Stimulated activated CD4-positive, alpha-beta T cell treated with anti-CD3 and anti-CD28 coated beads, Interleukin-15, amount 100 ng/mL, for 24 hours (primary cell): ENCODE data around the gene SPDYA.
"Not testable (repeated sequence)": the region's sequence is repeated elsewhere in the genome, so short reads cannot be mapped to it uniquely, and the experiment has no call there.

Experiments used
- DNase-seq: peaks from one replicate; pipeline ENCODE4 v3.0.0-alpha.2; 2020

SPDYA gene

GRCh38 chr2:28810384-28811285 is at the start of gene SPDYA:
Gene SPDYA, plus strand, starts transcription at chr2:28810834. Its CDS starts 5,181 bp downstream, at chr2:28816015.
- peak; percentile 88 for DNase-seq

DNA sequence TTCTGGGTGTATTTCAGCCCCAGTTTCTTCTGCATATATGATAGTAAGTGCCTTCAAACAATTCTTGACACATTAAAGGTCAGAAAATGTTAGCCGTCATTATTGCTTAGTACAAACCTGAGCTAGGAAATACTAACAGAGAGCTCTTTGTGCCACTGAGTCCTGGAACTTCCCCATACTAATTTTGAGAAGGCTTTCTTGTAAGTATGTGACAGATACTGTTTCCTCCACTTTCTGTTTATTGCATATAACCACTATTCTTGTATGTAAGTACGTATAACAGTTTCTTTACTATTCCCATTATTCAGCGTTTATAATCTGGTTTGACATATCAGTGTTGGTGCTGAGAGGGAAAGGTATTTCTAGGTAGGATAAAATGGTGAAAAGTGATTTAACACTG is 49.2 kb upstream of the SPDYA start:
- no peak for DNase-seq

- no peak for DNase-seq
Measured at GRCh38 chr2:28764909-28765711, 45.5 kb upstream of the SPDYA start.

GRCh38 chr2:28766070-28766469 is 44.6 kb upstream of the SPDYA start:
- no peak for DNase-seq

DNA sequence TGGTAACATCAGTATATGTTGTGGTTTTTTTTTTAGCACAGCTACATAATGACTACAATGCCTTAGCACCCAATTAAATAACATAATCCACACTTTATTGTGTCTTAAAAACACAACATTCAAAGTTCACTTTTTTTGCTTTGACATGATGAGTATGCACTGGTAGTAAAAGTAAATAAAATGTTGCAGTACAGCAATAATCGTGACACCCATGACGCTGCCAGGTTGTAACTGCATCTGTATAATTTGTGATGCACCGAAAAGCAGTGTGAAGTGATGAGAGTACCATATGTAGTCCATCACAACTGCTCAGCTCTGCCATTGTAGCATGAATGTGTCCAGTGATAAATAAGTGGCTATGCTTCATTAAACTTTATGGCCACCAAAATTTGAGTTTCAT is 43.3 kb upstream of the SPDYA start:
- DNase-seq: no peak

DNA sequence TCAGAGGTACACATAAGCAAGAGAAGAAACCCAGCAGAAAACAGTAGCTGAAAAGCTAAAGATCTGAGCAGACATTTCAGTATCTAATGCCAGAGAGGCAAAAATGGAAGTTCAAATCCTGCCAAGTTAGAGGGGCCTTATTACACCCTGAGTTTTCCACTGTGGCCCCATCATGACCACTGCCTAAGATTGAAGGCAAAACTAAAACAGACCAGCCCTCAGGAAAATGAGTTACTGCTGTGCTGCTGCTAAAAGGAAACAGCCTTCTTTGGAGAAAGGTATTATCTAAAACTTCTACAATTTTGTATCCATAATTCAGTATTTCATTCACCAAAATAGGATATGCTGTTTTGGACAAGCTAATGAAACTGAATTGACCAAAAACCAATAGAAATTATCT is 42.2 kb upstream of the SPDYA start:
- DNase-seq: no peak

- no peak for DNase-seq
Measured at GRCh38 chr2:28768952-28769351, 41.7 kb upstream of the SPDYA start.

- no peak for DNase-seq
Measured at GRCh38 chr2:28772351-28772750, 38.3 kb upstream of the SPDYA start.

- DNase-seq: no peak
Measured at GRCh38 chr2:28776471-28776870, 34.2 kb upstream of the SPDYA start.

DNA sequence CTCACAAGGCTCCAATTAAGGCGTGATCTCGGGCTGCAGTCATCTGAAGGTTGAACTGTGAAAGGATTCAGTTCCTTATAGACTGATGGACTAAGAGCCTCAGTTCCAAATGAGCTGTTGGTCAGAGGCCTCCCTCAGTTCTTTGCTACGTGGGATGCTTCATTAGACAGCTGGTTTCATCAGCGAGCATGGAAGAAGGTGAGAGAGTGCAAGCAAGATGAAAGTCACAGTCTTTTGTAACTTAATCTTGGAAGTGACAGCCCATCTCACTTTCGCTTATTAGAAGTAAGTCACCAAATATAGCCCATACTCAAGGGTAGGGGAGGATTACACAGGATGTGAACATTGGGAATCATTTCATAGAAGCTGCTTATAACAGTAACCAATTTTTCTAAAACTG is 32.2 kb upstream of the SPDYA start:
- DNase-seq: no peak

GRCh38 chr2:28779001-28779400 is 31.6 kb upstream of the SPDYA start:
- no peak for DNase-seq

DNA sequence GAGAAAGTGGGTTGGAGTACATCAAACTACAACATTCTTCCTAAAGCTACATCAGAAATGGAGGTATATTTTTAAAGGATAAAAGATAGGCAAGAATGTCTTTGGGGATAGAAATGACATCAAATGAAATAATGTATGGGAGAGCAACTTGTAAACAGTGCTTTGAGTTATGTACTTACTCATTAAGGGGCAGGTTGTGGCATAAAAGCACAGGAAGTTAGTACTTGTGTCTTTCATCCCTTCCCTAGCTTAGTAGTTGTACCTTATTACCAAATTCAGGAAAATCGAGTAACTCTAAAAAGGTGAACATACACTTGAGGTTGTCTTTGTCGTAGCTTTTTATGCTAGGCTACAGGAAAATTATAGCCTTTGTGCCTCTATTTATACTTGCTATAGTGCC is 30.1 kb upstream of the SPDYA start:
- DNase-seq: no peak

DNA sequence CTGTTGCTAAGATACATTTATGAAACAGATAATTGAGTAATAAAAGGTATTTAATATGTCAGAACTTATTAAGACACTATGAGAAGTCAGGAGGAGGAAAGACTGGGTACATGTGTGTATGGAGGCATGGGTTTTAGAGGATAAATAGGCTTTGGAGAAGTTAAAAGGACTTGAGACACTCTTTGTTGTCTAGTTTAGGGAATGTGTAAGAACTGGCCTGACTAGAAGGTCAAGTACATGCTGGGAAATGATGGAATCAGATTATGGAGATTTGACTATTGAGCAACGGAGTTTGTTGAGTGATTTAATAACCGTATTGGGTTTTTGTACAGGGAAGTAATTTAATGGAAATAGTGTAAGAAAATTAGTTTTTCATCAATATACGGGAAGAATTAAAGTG is 28.2 kb upstream of the SPDYA start:
- no peak for DNase-seq

DNA sequence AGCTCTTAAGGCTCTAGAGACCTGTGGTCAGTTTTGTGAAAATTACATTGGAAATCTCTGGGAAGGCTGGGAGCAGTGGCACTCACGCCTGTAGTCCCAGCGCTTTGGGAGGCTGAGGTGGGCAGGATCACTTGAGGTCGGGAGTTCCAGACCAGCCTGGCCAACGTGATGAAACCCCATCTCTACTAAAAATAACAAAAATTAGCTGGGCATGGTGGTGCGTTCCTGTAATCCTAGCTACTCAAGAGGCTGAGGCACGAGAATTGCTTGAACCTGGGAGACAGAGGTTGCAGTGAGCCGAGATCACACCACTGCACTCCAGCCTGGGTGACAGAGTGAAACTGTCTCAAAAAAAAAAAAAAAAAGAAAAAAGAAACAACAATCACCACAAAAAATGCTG is 26.1 kb upstream of the SPDYA start:
- DNase-seq: not testable (repeated sequence)

GRCh38 chr2:28796620-28797019 is 14.0 kb upstream of the SPDYA start:
- no peak for DNase-seq

DNA sequence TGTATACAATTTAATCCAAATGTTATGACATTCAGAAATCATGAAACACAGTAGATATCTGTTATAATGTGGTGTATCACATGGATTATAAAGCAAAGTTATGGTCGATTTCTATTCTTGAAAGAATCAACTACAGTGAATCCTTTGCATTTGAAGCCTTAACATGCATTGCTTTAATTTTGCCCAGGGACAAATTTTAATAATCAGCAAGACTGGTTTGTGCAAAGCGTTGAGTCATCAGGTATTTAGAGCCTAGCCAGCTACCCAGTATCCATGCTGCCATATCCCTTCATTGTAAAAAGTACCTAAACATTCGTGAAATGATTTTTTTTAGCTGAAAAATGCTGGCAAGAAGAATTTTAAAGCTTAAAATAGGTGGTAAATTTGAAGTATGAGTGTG is 8.9 kb upstream of the SPDYA start:
- DNase-seq: no peak

- no peak for DNase-seq
Measured at GRCh38 chr2:28802975-28803429, 7.6 kb upstream of the SPDYA start.

- no peak for DNase-seq
Measured at GRCh38 chr2:28809927-28810326, 707 bp upstream of the SPDYA start.

- DNase-seq: no peak
Measured at GRCh38 chr2:28818053-28818452, 7.4 kb downstream of the SPDYA start.

DNA sequence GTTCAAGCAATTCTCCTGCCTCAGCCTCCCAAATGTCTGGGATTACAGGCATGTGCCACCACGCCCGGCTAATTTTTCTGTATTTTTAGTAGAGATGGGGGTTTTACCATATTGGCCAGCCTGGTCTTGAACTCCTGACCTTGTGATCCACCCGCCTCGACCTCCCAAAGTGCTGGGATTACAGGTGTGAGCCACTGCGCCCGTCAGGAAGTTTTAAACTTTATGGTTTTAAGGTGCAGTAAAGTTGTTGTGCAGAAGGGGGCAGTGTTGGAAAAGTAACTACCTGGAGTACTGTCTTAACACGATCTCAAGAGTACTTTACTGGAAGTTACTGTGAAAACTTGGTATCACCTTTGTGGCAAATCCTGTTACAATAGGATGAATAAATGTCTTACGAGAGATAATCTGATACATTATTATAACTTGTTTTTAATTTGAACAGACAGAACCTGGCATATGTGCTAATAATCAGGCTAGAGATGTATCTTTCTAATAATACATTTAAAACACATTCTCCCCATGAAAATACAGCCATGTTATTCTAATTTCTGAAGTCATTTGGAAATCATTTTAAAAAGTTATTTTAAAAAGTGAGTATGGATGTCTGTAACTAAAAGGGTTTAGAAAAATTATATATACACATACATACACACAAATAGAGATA is 10.8 kb downstream of the SPDYA start:
- DNase-seq: peak; percentile 70

DNA sequence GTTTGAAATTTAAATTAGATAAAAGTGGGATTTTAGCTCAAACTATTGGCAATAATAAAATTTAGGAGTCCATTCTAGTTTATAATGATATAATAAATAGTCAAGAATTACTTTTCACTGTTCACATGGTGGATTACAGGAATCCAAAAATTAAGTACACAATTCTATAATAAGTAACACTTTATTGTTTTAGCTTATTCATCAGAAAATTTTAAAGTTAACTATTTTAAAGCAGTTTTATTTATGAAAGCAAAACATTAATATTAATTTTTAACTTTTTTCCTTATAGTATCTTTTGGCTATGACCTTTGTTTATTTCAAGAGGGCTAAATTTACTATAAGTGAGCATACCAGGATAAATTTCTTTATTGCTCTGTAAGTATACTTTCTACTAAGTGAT is 11.4 kb downstream of the SPDYA start:
- DNase-seq: no peak

DNA sequence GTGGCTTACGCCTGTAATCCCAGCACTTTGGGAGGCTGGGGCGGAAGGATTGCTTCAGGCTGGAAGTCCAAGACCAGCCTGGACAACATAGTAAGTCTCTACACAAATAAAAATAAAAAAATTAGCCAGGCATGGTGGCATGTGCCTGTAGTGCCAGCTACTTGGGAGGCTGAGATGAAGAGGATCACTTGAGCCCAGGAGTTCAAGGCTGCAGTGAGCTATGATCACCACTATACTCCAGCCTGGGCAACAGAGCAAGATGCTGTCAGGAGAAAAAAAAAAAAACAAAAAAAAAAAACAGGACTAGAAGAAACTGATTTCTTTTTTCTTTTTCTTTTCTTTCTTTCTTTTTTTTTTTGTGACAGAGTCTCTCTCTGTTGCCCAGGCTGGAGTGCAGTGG is 13.6 kb downstream of the SPDYA start:
- no peak for DNase-seq

GRCh38 chr2:28824870-28825269 is 14.2 kb downstream of the SPDYA start:
- DNase-seq: no peak

DNA sequence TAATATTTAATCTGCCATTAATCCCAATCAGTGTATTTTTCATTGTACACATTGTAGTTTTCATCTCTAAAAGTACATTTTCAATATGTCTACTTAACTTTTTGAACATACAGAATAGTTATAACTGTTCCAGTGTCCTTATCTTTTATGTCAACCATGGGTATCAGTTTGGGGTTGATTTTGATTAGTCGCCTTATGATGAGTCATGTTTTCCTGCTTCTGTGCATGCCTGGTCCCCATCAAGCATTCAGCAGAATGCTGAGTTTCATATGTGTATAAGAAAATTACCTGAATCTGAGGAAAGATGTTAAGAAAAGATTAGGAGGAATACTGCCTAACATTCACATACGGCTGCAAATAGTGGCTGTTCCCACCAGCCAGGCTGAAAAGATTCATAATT is 17.7 kb downstream of the SPDYA start:
- DNase-seq: no peak
